Fibroblast of skin of right quadriceps (primary cell): ENCODE data around the gene RSPH6A.
"Not testable (repeated sequence)": the region's sequence is repeated elsewhere in the genome, so short reads cannot be mapped to it uniquely, and the experiment has no call there.

Experiments
- DNase-seq: peaks from one replicate; pipeline ENCODE4 v3.0.0-alpha.2; 2013

The RSPH6A gene

GRCh38 chr19:45764475-45764874, 50.6 kb downstream of the RSPH6A start:
- DNase-seq: no peak

GRCh38 chr19:45763691-45764294, 51.3 kb downstream of the RSPH6A start:
- no peak for DNase-seq

- DNase-seq: no peak
These were observed 52.1 kb downstream of the RSPH6A start for GRCh38 chr19:45762870-45763631.

GRCh38 chr19:45761714-45762113, 53.4 kb downstream of the RSPH6A start:
- no peak for DNase-seq

- no peak for DNase-seq
These were observed 56.2 kb downstream of the RSPH6A start for GRCh38 chr19:45758921-45759320.

GRCh38 chr19:45757695-45758094, 57.4 kb downstream of the RSPH6A start:
- DNase-seq: no peak

- no peak for DNase-seq
These were observed 60.8 kb downstream of the RSPH6A start for GRCh38 chr19:45754323-45754722.

GRCh38 chr19:45753548-45753947, 61.6 kb downstream of the RSPH6A start:
- no peak for DNase-seq

GRCh38 chr19:45752639-45753038, 62.5 kb downstream of the RSPH6A start:
- DNase-seq: no peak

- DNase-seq: not testable (repeated sequence)
These were observed 63.6 kb downstream of the RSPH6A start for GRCh38 chr19:45751483-45751882.

GRCh38 chr19:45747513-45747912, 67.6 kb downstream of the RSPH6A start:
- DNase-seq: no peak

- DNase-seq: no peak
These were observed 68.2 kb downstream of the RSPH6A start for GRCh38 chr19:45746866-45747265.
